ENCODE data around the gene CPNE5.
A peak's percentile ranks its signal among the peaks of the same experiment; 100 is the strongest.

The CPNE5 gene

GRCh38 chr6:36838896-36839748 is at the start of gene CPNE5:
TSS of gene CPNE5 (minus strand) at chr6:36839444. CDS start at chr6:36839377, 67 bp downstream.
- no peak for TF ChIP-seq CTCF (IDR thresholded peaks at IDR 0.05; ENCODE audit: low read depth, low read length)
- in situ Hi-C loops (cut with HindIII; ENCODE audit: low sequenced_read_pairs), result no loop called here
- no peak for DNase-seq (ENCODE audit: low read depth, low spot score)
- peak within 1 kb of the TSS; percentile 33 for H3K4me3 ChIP-seq (ENCODE audit: low read depth, low read length)

GRCh38 chr6:36888115-36888643 is 48.9 kb upstream of the CPNE5 start:
- in situ Hi-C loops (cut with HindIII; ENCODE audit: low sequenced_read_pairs), result no loop called here
- TF ChIP-seq CTCF (IDR thresholded peaks at IDR 0.05; ENCODE audit: low read depth, low read length), result no peak
- no peak for DNase-seq (ENCODE audit: low read depth, low spot score)
- no peak overlapping the region for H3K4me3 ChIP-seq (ENCODE audit: low read depth, low read length)

GRCh38 chr6:36886950-36887618 is 47.8 kb upstream of the CPNE5 start:
- peak overlapping the region; percentile 72 for H3K4me3 ChIP-seq (ENCODE audit: low read depth, low read length)

GRCh38 chr6:36885461-36886401 is 46.5 kb upstream of the CPNE5 start, which contains the start of gene C6orf89:
TSS of gene C6orf89 (plus strand) at chr6:36885952. CDS start at chr6:36899445, 13,493 bp downstream.
- peak; percentile 89 for TF ChIP-seq CTCF (IDR thresholded peaks at IDR 0.05; ENCODE audit: low read depth, low read length)
- in situ Hi-C loops (cut with HindIII; ENCODE audit: low sequenced_read_pairs), result no loop called here
- peak; percentile 97 for DNase-seq (ENCODE audit: low read depth, low spot score)
- peak within 1 kb of the TSS; percentile 72 for H3K4me3 ChIP-seq (ENCODE audit: low read depth, low read length)

More at GRCh38 chr6:36886950-36887618, 47.8 kb upstream of the CPNE5 start:
- DNase-seq (ENCODE audit: low read depth, low spot score), result no peak
- TF ChIP-seq CTCF (IDR thresholded peaks at IDR 0.05; ENCODE audit: low read depth, low read length), result no peak
- in situ Hi-C loops (cut with HindIII; ENCODE audit: low sequenced_read_pairs), result no loop called here

GRCh38 chr6:36884610-36885009 is 45.4 kb upstream of the CPNE5 start:
- TF ChIP-seq CTCF (IDR thresholded peaks at IDR 0.05; ENCODE audit: low read depth, low read length), result no peak
- no peak for DNase-seq (ENCODE audit: low read depth, low spot score)
- H3K4me3 ChIP-seq (ENCODE audit: low read depth, low read length), result no peak overlapping the region
- in situ Hi-C loops (cut with HindIII; ENCODE audit: low sequenced_read_pairs), result no loop called here

GRCh38 chr6:36875250-36875633 is 36.0 kb upstream of the CPNE5 start:
- DNase-seq (ENCODE audit: low read depth, low spot score), result no peak
- peak overlapping the region; percentile 97 for H3K4me3 ChIP-seq (ENCODE audit: low read depth, low read length)
- no peak for TF ChIP-seq CTCF (IDR thresholded peaks at IDR 0.05; ENCODE audit: low read depth, low read length)
- in situ Hi-C loops (cut with HindIII; ENCODE audit: low sequenced_read_pairs), result no loop called here
